ENCODE results near the gene PPM1L. TPM values are rescaled to one million over a fixed set of nuclear protein-coding genes. Genes with fewer than 3 reads are reported as not detected.

Gene PPM1L
- total RNA-seq, 2 donors from 2014 or later: 23.8 to 47.4 TPM

DNA sequence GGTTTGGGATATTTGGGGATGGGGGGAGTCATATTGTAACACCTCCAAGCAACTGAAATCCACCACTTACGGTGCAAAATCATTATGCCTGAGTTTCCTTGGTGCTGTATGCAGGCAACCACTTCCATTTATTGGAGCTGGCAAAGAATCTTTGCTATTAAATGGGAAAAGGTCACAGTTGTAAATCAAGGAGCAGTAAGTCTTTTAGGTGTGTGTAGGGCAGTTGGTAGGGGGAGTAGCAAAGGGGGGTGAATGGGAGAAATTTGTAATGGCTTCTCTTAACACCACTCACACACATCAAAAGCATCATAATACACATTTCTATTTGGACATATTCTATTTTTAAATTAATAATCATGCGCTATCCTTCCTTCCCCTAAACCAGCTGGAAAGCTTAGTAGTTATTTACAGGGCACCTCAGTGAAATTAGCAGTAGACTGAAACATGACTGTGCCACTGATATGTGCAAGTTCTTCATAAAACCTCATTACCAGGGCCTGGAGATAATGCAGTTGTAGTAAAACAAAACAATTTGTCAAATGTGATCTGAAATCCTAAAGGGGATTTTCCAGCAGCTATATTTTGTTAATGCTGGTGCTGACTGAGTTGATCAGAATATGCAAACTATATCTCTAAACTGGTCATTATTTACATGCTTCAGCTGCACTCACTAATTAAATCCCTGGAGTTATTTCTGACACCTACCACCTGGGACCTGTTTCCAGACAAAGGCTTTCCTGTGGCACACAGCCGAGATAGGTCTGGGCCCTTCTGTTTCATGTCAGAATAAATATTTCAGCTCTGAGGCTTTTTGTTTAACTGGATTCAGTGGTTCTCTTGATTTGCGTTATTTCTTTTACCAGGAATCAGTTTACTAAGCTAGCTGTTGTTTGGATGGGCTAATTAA is 259.1 kb downstream of the PPM1L start:
- Histone ChIP-seq H3K4me3 (no peak overlapping the region), H3K27me3 (no peaks in the 10 kb centered on the region), H3K27ac (no peak overlapping the region), H3K4me1 (peaks cover 0 to 19% of the 10 kb centered on the region in 2 donors), H3K36me3 (no peaks in the 10 kb centered on the region), H3K9me3 (no peaks in the 10 kb centered on the region)
- DNase-seq (ENCODE audit: low spot score): no peak
- TF ChIP-seq, protein P1, sequence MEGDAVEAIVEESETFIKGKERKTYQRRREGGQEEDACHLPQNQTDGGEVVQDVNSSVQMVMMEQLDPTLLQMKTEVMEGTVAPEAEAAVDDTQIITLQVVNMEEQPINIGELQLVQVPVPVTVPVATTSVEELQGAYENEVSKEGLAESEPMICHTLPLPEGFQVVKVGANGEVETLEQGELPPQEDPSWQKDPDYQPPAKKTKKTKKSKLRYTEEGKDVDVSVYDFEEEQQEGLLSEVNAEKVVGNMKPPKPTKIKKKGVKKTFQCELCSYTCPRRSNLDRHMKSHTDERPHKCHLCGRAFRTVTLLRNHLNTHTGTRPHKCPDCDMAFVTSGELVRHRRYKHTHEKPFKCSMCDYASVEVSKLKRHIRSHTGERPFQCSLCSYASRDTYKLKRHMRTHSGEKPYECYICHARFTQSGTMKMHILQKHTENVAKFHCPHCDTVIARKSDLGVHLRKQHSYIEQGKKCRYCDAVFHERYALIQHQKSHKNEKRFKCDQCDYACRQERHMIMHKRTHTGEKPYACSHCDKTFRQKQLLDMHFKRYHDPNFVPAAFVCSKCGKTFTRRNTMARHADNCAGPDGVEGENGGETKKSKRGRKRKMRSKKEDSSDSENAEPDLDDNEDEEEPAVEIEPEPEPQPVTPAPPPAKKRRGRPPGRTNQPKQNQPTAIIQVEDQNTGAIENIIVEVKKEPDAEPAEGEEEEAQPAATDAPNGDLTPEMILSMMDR (IDR thresholded peaks at IDR 0.05): no peak

DNA sequence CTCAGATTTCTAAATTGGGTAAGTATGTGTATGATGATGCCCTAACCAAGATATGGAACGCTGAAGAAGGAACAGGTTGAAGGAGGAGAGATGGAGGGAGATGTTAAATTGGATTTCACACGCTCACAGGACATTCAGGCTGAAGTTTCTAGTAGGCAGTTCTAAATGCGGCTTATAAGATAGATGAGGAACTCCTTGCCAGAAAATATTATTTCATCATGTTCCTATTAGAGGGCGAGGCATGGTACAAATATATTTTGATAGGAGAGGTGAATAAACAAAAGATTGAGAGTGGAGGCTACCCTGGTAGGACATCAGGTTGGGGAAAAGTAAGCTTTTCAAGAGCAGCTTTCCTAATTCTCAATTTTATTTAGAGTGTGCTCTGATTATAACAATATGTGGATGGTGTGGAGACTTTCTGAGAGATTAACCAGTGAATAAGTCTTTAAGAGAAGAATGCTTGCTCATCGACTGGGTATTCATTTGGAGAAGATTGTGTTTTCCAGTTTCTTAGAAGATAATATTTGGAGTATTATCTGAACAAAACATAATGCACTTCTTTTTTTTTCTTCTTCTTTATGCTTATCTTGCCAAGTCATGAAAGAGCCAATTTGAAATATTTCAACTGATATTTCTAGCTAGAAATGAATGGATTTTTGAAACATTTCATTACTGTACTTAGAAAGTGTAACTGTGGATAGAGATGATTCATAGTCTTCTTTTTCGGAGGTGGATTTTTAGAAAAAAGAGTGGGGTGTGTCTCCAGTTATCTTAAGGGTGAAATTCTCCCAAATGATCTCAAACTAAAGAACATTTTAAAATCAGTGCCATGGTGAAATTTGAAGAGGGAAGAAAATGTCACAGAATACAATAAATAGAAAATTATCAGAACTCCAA is 260.6 kb downstream of the PPM1L start:
- Histone ChIP-seq H3K27me3 (no peaks in the 10 kb centered on the region), H3K9me3 (peaks cover 0 to 4% of the 10 kb centered on the region in 2 donors), H3K4me1 (peaks cover 0 to 19% of the 10 kb centered on the region in 2 donors), H3K36me3 (no peaks in the 10 kb centered on the region), H3K4me3 (no peak overlapping the region), H3K27ac (no peak overlapping the region)
- TF ChIP-seq, protein P1 (IDR thresholded peaks at IDR 0.05): no peak
- DNase-seq (ENCODE audit: low spot score): no peak

DNA sequence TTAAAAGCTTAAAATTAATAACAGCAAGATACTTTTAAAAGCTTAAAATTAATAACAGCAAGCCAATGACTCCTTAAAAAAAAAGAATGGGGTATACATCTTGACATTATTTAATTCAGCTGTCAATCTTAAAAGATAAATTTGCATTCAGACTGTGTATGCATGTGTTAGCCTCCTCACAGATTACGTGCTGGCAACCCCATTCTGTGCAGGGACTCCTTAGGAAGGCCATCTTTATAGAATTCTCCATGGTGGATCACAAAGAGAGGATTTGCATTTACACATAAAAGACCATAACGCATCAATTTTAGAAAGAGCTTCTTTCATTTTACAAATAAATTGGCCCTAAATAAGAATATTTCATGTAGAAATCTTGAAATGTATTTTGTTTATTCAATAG is 261.9 kb downstream of the PPM1L start:
- Histone ChIP-seq H3K4me1 (peaks cover 0 to 19% of the 10 kb centered on the region in 2 donors), H3K27me3 (no peaks in the 10 kb centered on the region), H3K36me3 (no peaks in the 10 kb centered on the region), H3K4me3 (no peak overlapping the region), H3K9me3 (peaks cover 0 to 15% of the 10 kb centered on the region in 2 donors), H3K27ac (no peak overlapping the region)
- TF ChIP-seq, protein P1 (IDR thresholded peaks at IDR 0.05): no peak
- no peak for DNase-seq (ENCODE audit: low spot score)

DNA sequence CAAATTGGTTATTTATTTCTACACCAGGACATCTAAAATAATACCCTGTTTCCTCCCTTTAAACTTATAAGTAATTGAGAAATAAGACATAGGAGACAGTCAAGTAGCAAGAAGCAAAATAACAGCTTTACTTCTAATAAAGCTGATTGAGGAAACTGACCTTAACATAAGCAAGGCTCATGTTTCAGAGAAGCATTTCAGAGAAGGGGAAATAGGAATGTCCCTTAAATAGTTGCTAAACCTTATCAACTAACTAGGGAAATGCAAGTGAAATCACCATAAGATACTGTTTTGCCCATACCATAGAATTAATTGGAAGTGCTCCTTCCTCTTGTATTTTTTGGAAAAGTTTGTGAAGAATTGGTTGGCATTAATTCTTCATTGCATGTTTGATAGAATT is 264.2 kb downstream of the PPM1L start:
- TF ChIP-seq, protein P1 (IDR thresholded peaks at IDR 0.05): no peak
- H3K9me3 ChIP-seq: peaks cover 0 to 24% of the 10 kb centered on the region in 2 donors
- no peak overlapping the region for H3K4me3 ChIP-seq

DNA sequence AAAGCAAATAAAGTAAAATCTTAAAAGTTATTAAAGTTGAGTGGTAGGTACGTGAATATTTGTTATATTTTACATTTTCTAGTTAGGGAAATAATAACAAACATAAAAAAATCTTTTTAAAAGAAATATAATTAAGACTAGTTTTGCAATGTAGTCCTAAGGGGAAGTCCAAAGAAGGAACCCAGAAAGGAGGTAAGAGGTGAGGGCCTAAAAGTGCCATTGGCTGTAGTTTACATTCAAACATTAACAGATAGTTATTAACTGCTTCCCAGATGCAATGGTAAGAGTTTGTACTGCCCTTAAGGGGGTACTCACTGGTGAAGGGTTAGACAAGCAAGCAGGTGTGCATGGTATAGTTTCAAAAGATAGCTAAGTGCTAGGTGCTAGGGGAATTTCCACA is 269.9 kb downstream of the PPM1L start:
- Histone ChIP-seq H3K4me3 (no peak overlapping the region), H3K9me3 (peaks cover 0 to 24% of the 10 kb centered on the region in 2 donors), H3K27me3 (no peaks in the 10 kb centered on the region), H3K36me3 (no peaks in the 10 kb centered on the region), H3K27ac (no peak overlapping the region), H3K4me1 (no peaks in the 10 kb centered on the region)
- no peak for DNase-seq (ENCODE audit: low spot score)
- TF ChIP-seq, protein P1 (IDR thresholded peaks at IDR 0.05): no peak

More for the DNA sequence above, 264.2 kb downstream of the PPM1L start:
- DNase-seq (ENCODE audit: low spot score): no peak
- H3K4me1 ChIP-seq: peaks cover 0 to 15% of the 10 kb centered on the region in 2 donors
- no peak overlapping the region for H3K27ac ChIP-seq
- no peaks in the 10 kb centered on the region for H3K36me3 ChIP-seq
- no peaks in the 10 kb centered on the region for H3K27me3 ChIP-seq

Data from right atrium auricular region (tissue), 2 donors.